Osteocyte (in vitro differentiated cells): ENCODE measurements around the gene ADAMTS9. TPM values are rescaled to one million over a fixed set of nuclear protein-coding genes. Genes with fewer than 3 reads are reported as not detected.

Experiments
- DNase-seq: peaks from one replicate; pipeline ENCODE4 v3.0.0; 2021; ENCODE audit warnings: mixed read lengths; ENCODE audit not compliant: unreplicated experiment; ENCODE audit errors: extremely low spot score
- H3K27ac Mint-ChIP-seq: one replicate; pipeline ENCODE4 v1.8.0; 2021; ENCODE audit warnings: mild to moderate bottlenecking, mixed read lengths; ENCODE audit not compliant: unreplicated experiment
- H3K27me3 Mint-ChIP-seq: one replicate; pipeline ENCODE4 v1.8.0; 2021; ENCODE audit warnings: mixed read lengths; ENCODE audit not compliant: unreplicated experiment
- H3K36me3 Mint-ChIP-seq: one replicate; pipeline ENCODE4 v1.8.0; 2021; ENCODE audit warnings: mixed read lengths; ENCODE audit not compliant: unreplicated experiment
- H3K4me1 Mint-ChIP-seq: one replicate; pipeline ENCODE4 v1.8.0; 2021; ENCODE audit warnings: mixed read lengths; ENCODE audit not compliant: unreplicated experiment
- H3K4me3 Mint-ChIP-seq: one replicate; pipeline ENCODE4 v1.8.0; 2021; ENCODE audit warnings: mild to moderate bottlenecking, moderate library complexity, mixed read lengths; ENCODE audit not compliant: unreplicated experiment
- H3K9me3 Mint-ChIP-seq: one replicate; pipeline ENCODE4 v1.8.0; 2021; ENCODE audit warnings: mixed read lengths; ENCODE audit not compliant: unreplicated experiment
- CTCF ChIP-seq: fragments of 200-600 bp; sonication (generic); IDR thresholded peaks from 2 replicates; pipeline ENCODE4 v1.5.0; 2021; ENCODE audit warnings: antibody characterized with exemption, mild to moderate bottlenecking, moderate library complexity
- total RNA-seq: library from RNA; stranded (reverse); gene quantifications from 2 replicates; pipeline ENCODE4 v1.2.1, GENCODE V29; 2021

The ADAMTS9 gene
- total RNA-seq, 1 donor from 2014 or later, result 1.5 TPM

- no peaks in the 10 kb centered on the region for H3K36me3 Mint-ChIP-seq
- no peak for DNase-seq
- H3K4me1 Mint-ChIP-seq, result no peaks in the 10 kb centered on the region
- H3K9me3 Mint-ChIP-seq, result no peaks in the 10 kb centered on the region
- H3K4me3 Mint-ChIP-seq, result no peak overlapping the region
- no peak for TF ChIP-seq CTCF
- H3K27me3 Mint-ChIP-seq, result no peaks in the 10 kb centered on the region
- H3K27ac Mint-ChIP-seq, result no peak overlapping the region
Measured at GRCh38 chr3:64668582-64669510, 19.0 kb downstream of the ADAMTS9 start.

- Mint-ChIP-seq H3K9me3 (no peaks in the 10 kb centered on the region), H3K4me1 (no peaks in the 10 kb centered on the region), H3K36me3 (no peaks in the 10 kb centered on the region), H3K27ac (no peak overlapping the region), H3K27me3 (no peaks in the 10 kb centered on the region), H3K4me3 (no peak overlapping the region)
- TF ChIP-seq CTCF, result no peak
- no peak for DNase-seq
Measured at GRCh38 chr3:64667887-64668581, 19.8 kb downstream of the ADAMTS9 start.

GRCh38 chr3:64667138-64667537, 20.7 kb downstream of the ADAMTS9 start:
- no peak for DNase-seq
- Mint-ChIP-seq H3K36me3 (no peaks in the 10 kb centered on the region), H3K4me3 (no peak overlapping the region), H3K27me3 (peaks cover 2% of the 10 kb centered on the region), H3K9me3 (peaks cover under 1% of the 10 kb centered on the region), H3K27ac (no peak overlapping the region), H3K4me1 (no peaks in the 10 kb centered on the region)
- TF ChIP-seq CTCF, result no peak

- TF ChIP-seq CTCF, result no peak
- Mint-ChIP-seq H3K4me3 (no peak overlapping the region), H3K9me3 (peaks cover 4% of the 10 kb centered on the region), H3K27me3 (peaks cover 2% of the 10 kb centered on the region), H3K36me3 (no peaks in the 10 kb centered on the region), H3K4me1 (no peaks in the 10 kb centered on the region), H3K27ac (no peak overlapping the region)
- no peak for DNase-seq
Measured at GRCh38 chr3:64666171-64666588, 21.6 kb downstream of the ADAMTS9 start.

GRCh38 chr3:64664397-64664796, 23.4 kb downstream of the ADAMTS9 start:
- no peak overlapping the region for H3K4me3 Mint-ChIP-seq
- H3K4me1 Mint-ChIP-seq, result no peaks in the 10 kb centered on the region
- peaks cover 4% of the 10 kb centered on the region for H3K9me3 Mint-ChIP-seq
- no peak for TF ChIP-seq CTCF
- DNase-seq, result no peak
- H3K27me3 Mint-ChIP-seq, result peaks cover 2% of the 10 kb centered on the region
- no peak overlapping the region for H3K27ac Mint-ChIP-seq
- H3K36me3 Mint-ChIP-seq, result no peaks in the 10 kb centered on the region
